T follicular helper cell (primary cell): Measurements from ENCODE around the gene SMPD1.
A peak's percentile ranks its signal among the peaks of the same experiment; 100 is the strongest.

Experiments
- DNase-seq: peaks from one replicate; pipeline ENCODE4 v3.0.0-alpha.2; 2020; ENCODE audit warnings: low read depth
- total RNA-seq, 2 experiments: gene quantifications; one replicate each; lab custom pipeline; 2026; lab: John Stamatoyannopoulos, UW

Gene SMPD1
- total RNA-seq = 11.3 to 35.0 reads per million in 2 experiments

- DNase-seq = peak; percentile 89
Observed at GRCh38 chr11:6389905-6390717, at the start of gene SMPD1. Gene SMPD1 (plus strand): TSS chr11:6390474. CDS start chr11:6390599, 125 bp downstream.

DNA sequence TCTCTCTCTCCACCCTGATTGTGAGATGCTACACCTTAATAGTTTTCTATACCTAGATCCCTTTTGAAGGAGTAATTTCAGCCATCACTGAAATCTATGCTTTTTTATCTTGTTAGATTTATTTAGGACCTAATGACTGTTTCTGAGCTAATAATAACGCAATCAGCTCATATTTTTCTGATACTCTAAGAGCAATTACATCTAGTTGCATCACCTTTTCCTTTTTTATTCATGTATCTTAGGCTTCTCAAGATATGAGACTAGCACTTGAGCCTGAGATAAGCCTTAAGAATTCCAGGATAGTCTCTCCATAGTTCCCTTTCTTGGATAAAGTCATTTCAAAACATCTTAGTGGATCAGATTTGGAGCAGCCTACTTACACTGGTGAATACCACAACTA lies 44.9 kb upstream of the SMPD1 start:
- DNase-seq = no peak

DNA sequence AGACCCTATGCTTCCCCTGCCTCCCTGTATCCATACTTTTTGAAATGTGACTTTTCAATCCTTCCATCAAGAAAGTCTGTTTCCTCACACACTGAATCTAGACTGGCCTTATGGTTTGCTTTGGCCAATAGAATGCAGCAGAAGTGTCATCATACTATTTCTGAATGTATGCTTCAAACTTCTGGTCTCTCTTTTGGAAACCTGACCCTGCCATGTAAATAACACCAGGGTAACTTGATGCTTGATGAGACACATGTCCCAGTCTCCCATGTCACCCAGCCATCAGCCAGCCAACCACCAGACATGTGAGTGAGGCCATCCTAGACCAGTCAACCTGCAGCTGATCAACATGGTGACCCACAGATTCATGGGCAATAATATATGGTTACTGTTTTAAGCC lies 40.2 kb upstream of the SMPD1 start:
- DNase-seq = no peak

GRCh38 chr11:6350486-6350885 lies 39.8 kb upstream of the SMPD1 start:
- no peak for DNase-seq

DNA sequence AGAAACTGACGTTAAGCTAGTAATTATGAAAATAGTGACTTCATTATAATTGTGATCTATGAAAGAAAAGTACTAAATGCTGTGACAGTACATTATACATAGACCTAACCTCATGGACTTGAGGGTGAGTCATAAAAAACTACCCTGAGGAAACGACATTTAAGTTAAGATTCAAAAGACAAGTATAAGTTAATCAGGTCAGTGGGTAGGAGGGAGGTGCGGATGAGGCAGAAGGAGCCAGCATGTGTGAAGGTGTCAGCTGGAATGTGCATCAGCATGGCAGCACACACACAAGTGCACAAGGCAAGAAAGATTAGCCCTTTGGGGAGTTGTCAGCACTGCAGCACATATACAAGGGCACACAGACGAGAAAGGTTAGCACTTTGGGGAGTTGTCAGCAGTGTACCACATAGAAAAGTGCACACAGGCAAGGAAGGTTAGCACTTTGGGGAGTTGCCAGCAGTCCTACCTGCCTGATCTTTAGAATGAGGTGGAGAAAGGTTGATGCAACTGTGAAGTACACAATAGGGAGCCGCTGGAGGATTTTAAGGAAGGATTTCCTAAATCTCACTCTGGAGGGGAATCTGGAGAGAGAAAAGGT lies 38.4 kb upstream of the SMPD1 start:
- no peak for DNase-seq

GRCh38 chr11:6353367-6353987 lies 36.8 kb upstream of the SMPD1 start:
- DNase-seq = peak; percentile 29

- no peak for DNase-seq
Observed at GRCh38 chr11:6354651-6355485, 35.4 kb upstream of the SMPD1 start.

DNA sequence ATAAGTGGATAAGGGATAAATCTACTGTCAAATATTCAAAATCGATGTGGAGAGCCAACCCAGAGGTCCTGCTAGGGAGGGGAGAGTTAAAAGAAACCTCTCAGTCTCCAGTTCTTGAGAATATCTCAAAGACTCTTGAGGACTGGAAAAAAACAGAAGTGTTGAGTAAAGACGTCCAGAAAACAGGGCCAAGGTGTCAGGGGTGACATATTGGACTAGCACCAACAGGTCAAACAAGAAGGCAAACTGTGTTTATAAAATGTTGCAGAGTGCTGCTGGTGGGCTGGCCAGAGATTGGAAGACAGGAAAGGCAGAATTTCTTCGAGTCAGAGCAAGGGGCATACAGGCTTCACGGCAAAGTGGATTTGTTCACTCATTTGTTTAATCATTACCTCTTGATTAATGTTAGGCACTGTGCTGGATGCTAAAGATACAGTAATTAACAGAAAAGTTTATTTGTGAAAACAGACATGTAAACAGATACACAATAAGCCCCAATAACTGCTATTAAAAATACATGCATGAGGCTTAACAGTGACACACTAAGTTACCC lies 33.7 kb upstream of the SMPD1 start:
- DNase-seq = no peak

DNA sequence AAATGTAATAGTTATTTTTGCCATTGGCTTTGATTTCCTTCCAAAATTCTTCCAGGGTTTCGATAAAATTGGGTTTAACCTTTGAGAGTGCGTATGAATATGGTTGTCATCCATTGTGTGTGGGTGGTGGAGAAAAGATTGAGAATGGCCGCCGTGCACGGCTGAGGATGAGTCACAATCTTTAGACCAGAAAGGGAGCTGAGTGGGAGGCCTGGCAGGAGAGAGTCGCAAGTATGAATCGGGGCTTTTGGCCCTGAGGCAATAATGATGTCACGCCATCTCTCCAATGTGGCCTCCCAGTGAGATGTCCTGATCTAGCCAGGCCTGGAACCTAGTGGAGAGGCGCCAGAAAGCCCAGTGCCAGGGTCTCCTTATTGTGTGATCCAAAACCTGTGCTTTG lies 33.1 kb upstream of the SMPD1 start:
- DNase-seq = no peak

DNA sequence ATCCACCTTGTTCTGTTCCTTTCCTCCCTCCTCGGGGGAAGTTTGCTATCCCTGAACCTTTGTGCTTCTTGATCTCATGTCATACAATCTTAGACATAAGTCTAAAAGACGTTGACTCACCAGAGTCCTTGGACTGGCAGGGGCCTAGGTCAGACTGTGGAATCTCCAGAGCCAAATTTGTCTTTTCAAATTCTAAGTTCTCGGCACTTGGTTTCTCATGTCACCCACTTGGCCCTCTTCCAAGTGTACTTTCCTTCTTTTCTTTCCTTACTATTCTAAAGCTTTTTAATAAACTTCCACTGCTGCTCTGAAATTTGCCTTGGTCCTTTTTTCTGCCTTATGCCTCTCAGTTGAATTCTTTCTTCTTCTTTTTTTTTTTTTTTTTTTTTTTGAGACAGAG lies 30.1 kb upstream of the SMPD1 start:
- no peak for DNase-seq

DNA sequence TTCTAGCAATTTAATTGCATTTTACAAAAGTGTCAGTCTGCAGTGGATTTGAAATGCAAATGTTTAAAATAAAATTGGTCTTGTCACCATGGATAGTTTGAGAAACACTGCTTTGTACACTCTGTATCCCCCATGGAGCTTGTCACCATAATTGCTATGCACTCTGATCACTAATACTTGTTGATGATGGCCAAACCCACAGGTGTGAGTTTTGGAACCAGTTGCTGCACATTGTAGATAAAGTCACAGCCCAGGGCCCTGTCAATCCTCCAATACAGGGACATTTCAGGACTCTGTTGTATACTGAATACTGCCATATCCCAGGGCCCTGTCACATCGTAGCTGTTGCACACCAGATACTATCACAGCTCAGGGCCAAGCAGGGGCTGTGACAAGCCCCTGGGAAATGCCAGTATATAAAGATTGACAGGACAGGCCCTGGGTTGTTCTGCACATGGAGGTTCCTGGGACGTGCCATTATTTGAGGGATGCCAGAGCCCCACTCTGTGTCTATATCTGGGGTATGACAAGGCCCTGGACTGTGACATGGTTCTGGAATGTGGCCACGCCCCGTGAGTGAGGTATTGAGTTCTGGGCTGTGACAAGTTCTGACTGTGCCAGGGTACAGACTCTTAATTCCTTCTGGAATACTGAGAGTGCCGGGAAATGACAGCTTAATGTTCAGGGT lies 27.9 kb upstream of the SMPD1 start:
- no peak for DNase-seq

DNA sequence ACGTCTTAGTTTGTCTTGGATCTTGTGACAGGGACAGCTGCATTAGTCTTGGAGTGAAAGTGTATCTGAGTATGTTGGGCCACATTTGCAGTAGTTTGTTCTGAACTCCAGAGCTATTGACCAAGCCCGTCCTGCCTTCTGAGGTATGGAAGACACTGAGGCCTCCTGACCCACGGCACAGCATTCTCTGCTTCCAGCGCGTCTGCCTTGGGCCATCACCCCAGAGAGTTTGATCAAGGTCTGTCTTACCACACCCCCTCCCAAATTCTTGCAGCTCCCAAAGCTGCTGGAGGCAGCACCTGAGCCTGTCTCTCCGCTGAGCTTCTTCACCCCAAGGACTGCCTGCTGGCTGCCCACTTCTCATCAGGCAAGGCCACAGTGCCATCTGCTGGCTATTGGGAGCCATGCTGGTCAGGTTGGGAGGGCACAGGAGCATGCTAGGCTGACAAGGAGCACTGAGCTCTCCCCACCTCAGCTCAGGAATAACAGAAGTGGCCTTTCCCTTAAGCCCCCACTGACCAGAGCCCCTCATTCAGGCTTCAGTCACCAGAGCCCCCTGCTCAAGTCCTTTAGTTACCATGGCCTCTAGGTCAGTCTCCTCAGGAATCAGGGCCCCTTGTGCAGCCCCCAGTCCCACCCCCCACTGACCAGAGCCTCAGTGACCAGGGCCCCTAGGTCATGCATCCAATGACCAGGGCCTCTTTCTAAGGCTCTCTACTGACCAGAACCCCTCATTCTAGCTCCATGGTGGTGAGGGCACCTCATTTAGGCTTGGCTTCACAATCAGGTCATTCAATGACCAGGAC lies 27.2 kb upstream of the SMPD1 start:
- DNase-seq = peak; percentile 42

GRCh38 chr11:6365659-6366058 lies 24.6 kb upstream of the SMPD1 start:
- no peak for DNase-seq

DNA sequence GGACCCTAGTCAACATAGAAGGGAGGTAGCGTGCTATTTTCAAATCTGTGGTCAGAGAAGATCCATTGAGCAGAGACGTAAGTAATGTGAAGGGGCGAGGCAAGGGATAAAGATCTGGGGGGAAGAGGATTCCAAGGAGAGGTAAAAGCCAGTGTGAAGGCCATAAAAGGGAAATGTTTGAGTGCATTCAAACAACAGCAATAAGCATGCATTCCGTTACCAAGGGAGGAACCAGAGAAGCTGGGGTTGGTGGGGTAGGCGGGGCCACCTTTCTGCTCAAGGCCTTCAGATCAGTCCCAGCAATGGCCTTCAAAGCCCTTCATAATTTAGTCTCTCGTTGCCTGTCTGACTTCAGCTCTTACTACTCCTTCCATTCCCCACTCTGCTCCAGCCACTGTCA lies 18.4 kb upstream of the SMPD1 start:
- DNase-seq = no peak

- DNase-seq = no peak
Observed at GRCh38 chr11:6377902-6378639, 12.2 kb upstream of the SMPD1 start.

DNA sequence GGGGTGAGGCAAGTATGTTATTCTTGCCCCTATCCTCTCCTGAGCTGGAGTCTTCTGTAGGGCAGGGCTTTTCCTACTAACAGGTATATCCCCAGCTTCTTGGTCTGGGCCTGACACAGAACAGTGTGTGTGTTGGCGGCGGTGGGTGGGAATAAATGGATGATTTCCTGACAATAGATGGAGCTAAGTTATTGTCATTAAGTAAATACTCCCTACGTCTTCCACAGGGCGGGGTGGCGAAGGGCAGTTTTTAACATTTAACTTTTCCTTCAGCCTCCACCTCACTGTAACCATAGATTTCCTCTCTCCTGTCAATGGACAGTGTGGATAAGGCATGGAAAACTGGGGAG lies 11.7 kb upstream of the SMPD1 start:
- no peak for DNase-seq

DNA sequence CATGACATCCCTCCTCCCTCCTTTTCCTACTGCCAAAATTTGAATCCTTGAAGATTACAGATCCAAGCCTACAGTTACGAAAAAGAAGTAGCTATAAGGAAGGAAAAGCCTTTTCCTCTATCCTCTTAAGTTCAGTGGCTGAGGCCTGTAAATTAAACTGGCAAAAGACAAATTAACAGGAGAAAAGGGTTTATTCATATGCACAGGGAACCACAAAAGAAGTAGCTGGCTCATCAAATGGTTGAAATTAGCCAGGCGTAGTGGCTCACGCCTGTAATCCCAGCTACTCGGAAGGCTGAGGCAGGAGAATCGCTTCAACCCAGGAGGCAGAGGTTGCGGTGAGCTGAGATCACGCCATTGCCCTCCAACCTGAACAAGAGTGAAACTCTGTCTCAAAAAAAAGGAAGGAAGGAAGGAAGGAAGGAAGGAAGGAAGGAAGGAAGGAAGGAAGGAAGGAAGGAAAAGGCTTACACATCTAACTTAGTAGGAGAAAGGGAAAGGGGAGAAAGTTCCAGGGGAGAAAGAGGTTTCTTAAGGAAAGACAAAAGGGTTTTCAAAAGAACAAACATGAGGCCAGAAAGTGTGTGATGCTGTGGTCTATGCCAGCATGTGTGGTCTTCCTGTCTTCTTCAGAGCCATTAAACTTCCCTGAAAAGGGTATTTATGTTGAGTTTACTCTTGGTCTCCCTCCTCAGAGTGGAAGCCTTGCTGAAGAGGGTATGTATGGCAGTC lies 5.1 kb upstream of the SMPD1 start:
- DNase-seq = no peak

DNA sequence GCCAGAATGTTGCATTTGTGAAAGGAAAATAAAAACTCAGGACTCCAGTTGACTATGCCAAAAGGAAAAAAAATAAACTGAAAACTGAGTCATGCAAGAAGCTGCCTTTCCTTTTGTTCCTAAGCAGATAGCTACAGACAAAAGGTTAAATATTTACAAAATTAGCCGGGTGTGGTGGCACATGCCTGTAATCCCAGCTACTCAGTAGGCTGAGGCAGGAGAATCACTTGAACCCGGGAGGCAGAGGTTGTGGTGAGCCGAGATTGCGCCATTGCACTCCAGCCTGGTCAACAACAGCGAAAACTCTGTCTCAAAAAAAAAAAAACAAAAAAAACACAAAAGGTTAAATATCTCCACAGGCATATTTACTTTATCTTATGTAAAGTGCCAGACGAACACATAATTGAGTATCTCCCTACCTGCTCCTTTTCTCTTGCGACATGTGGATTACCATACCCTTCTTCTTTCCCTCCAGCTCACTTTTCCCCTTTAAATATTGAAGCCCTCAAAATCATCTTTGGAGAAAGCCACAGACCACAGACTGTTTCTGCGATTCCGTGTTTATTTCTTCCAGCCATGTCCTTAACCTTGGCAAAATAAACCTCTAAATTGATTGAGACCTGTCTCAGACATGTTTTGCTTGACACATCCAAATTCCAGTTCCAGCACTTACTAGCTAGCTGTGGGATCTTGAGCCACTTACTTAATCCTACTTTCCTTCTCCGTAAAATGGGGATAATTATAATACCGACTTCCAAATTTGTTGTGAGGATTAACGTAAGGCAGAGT lies 2.3 kb upstream of the SMPD1 start:
- DNase-seq = no peak
